Esophagus (tissue), 2 donors: ENCODE data around the gene EFS. TPM values are rescaled to one million over a fixed set of nuclear protein-coding genes. Genes with fewer than 3 reads are reported as not detected.

Source experiments
- H3K27ac ChIP-seq, 2 donors: one replicate each; pipeline ENCODE4 v1.5.1; 2013; ENCODE audit warnings: low read depth in 2 of 2, mild to moderate bottlenecking in 2 of 2, inconsistent platforms in 1 of 2, low read length in 1 of 2, moderate library complexity in 1 of 2
- H3K27me3 ChIP-seq, 2 donors: one replicate each; pipeline ENCODE4 v1.6.1; 2013; ENCODE audit warnings: low read length in 2 of 2, control low read depth in 1 of 2, mild to moderate bottlenecking in 1 of 2; ENCODE audit not compliant: insufficient read depth in 2 of 2, control insufficient read depth in 1 of 2
- H3K36me3 ChIP-seq, 2 donors: one replicate each; pipeline ENCODE4 v1.6.1; 2013; ENCODE audit warnings: low read length in 1 of 2; ENCODE audit not compliant: control insufficient read depth in 2 of 2, insufficient read depth in 2 of 2
- H3K4me1 ChIP-seq, 2 donors: one replicate each; pipeline ENCODE4 v1.6.1; 2013; ENCODE audit warnings: low read length in 1 of 2; ENCODE audit not compliant: control insufficient read depth in 2 of 2, insufficient read depth in 2 of 2
- H3K4me3 ChIP-seq, 2 donors: one replicate each; pipeline ENCODE4 v1.5.1; 2013; ENCODE audit warnings: low read length in 2 of 2, mild to moderate bottlenecking in 2 of 2, low read depth in 1 of 2, moderate library complexity in 1 of 2
- H3K9me3 ChIP-seq, 2 donors: one replicate each; pipeline ENCODE4 v1.6.1; 2013; ENCODE audit warnings: mild to moderate bottlenecking in 2 of 2, low read depth in 1 of 2, low read length in 1 of 2, moderate library complexity in 1 of 2; ENCODE audit not compliant: control insufficient read depth in 2 of 2, insufficient read depth in 1 of 2
- WGBS, 2 donors: extraction: QIAGEN DNeasy Blood & Tissue Kit; methylation state at CpG; one replicate each; pipeline ENCODE4 v1.1.7; 2013; 5-methylcytosine and 5-hydroxymethylcytosine counted together
- polyA plus RNA-seq, 2 donors: library from polyadenylated mRNA; stranded (reverse); fragments of 200-250 nt; gene quantifications; one replicate each; pipeline ENCODE4 v1.2.3, GENCODE V29; 2013
- donor health status: healthy with polysubstance abuse.
- donor health status: Bipolar disorder and iron deficiency.

EFS gene
- polyA plus RNA-seq, 2 donors: 23.1 to 35.9 TPM

GRCh38 chr14:23361320-23361719 lies 3.7 kb downstream of the EFS start:
- Histone ChIP-seq H3K4me1 (peaks cover 5% of the 10 kb centered on the region in 2 donors), H3K36me3 (peaks cover 0 to 26% of the 10 kb centered on the region in 2 donors), H3K27me3 (no peaks in the 10 kb centered on the region), H3K9me3 (no peaks in the 10 kb centered on the region), H3K27ac (no peak overlapping the region), H3K4me3 (no peak overlapping the region)

GRCh38 chr14:23360496-23360895 lies 4.5 kb downstream of the EFS start:
- H3K27ac ChIP-seq: no peak overlapping the region
- no peak overlapping the region for H3K4me3 ChIP-seq
- no peaks in the 10 kb centered on the region for H3K9me3 ChIP-seq
- peaks cover 0 to 26% of the 10 kb centered on the region in 2 donors for H3K36me3 ChIP-seq
- peaks cover 5% of the 10 kb centered on the region in 2 donors for H3K4me1 ChIP-seq
- H3K27me3 ChIP-seq: no peaks in the 10 kb centered on the region
- WGBS, 2 donors: 71 to 76% methylated on average over 11 of the region's 11 CpGs

- WGBS, 2 donors: 85 to 87% methylated on average over 22 of the region's 22 CpGs
- Histone ChIP-seq H3K27me3 (no peaks in the 10 kb centered on the region), H3K36me3 (peaks cover 0 to 26% of the 10 kb centered on the region in 2 donors), H3K27ac (no peak overlapping the region), H3K9me3 (no peaks in the 10 kb centered on the region), H3K4me1 (peaks cover 5% of the 10 kb centered on the region in 2 donors), H3K4me3 (no peak overlapping the region)
Measured at GRCh38 chr14:23359722-23360447, 5.1 kb downstream of the EFS start.

DNA sequence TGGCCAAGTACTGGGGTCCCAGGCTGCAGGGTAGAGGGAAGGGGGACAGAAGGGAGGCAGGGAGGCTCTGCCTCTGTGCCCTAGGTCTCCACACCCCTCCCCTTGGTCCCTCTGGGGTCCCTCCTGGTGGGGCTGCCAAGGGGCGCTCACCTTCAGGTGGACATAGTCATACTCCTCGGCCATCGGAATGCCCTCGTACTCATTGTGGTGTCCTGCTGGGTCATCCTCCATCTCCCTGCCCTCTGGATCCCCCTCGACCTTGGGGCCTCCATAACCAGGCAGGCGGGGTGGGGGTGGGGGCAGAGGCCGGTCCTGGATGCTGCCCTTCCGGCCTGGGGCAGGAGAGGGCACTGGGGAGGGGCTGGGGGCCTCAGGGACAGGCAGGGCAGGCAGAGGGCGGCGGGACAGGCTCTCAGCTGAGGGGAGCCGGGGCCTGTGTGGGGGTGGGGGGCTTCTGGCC lies 5.8 kb downstream of the EFS start:
- Histone ChIP-seq H3K36me3 (peaks cover 0 to 26% of the 10 kb centered on the region in 2 donors), H3K9me3 (no peaks in the 10 kb centered on the region), H3K4me1 (peaks cover 4 to 5% of the 10 kb centered on the region in 2 donors), H3K27ac (no peak overlapping the region), H3K27me3 (no peaks in the 10 kb centered on the region), H3K4me3 (no peak overlapping the region)
- WGBS, 2 donors: 81 to 93% methylated on average over 11 of the region's 11 CpGs

DNA sequence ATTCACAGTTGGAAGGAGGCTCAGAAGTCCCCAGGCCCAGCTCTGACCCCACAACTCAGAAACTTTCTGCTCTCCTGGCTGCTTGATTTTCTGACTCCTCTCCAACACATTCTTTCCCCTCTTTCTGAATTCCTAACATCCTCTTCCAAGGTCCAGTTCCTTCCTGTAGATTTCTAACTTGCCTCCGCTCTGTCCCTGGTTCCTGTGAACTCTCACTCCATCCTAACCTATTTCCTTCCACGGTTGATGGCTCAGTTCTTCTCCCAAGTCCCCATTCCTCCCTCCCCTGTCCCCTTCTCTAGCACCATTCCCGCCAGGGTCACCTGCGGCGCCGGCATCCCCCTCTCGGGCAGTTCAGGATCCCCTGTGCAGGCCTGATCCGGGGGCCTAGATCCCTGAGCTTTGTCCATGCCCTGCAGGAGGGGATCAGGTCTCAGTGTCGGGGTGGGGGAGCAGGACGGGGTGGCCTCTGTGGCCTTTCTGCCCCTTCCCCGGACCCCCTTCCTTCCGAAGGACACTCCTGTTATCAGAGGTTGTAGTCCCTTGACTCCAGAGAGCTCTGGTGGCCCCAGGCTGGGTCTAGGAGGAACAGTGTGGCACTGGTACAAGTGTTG lies 6.3 kb downstream of the EFS start:
- Histone ChIP-seq H3K9me3 (no peaks in the 10 kb centered on the region), H3K36me3 (peaks cover 0 to 26% of the 10 kb centered on the region in 2 donors), H3K27ac (no peak overlapping the region), H3K4me1 (peaks cover 0 to 5% of the 10 kb centered on the region in 2 donors), H3K4me3 (no peak overlapping the region), H3K27me3 (no peaks in the 10 kb centered on the region)
- 87 to 89% methylated on average over 12 of the region's 12 CpGs for WGBS, 2 donors

DNA sequence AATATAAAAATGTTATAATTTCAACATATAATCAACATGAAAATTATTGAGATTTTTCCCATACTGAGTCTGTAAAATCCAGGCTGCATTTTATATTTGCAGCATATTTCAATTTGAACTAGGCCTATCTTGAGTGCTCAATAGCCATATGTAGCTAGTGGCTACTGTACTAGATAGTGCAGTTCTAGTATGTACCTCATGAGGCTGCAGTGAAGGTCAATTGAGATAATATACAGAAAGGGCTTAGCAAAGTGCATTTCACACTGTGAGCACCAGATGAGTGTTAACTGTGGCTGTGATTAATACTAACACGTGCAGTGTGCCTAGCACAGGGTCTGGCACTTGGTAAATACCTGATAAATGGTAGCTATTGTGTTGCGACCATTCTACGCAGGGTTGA lies 6.9 kb downstream of the EFS start:
- Histone ChIP-seq H3K27ac (no peak overlapping the region), H3K4me3 (no peak overlapping the region), H3K27me3 (no peaks in the 10 kb centered on the region), H3K9me3 (no peaks in the 10 kb centered on the region), H3K36me3 (peaks cover 0 to 26% of the 10 kb centered on the region in 2 donors), H3K4me1 (peaks cover 0 to 5% of the 10 kb centered on the region in 2 donors)
- 77 to 81% methylated on average over 3 of the region's 3 CpGs for WGBS, 2 donors

- WGBS, 2 donors: 86 to 87% methylated on average over 8 of the region's 8 CpGs
- Histone ChIP-seq H3K4me1 (peaks cover 3 to 5% of the 10 kb centered on the region in 2 donors), H3K4me3 (no peak overlapping the region), H3K27ac (no peak overlapping the region), H3K9me3 (no peaks in the 10 kb centered on the region), H3K36me3 (peaks cover 0 to 26% of the 10 kb centered on the region in 2 donors), H3K27me3 (no peaks in the 10 kb centered on the region)
Measured at GRCh38 chr14:23357261-23357660, 7.7 kb downstream of the EFS start.

- H3K4me3 ChIP-seq: no peak overlapping the region
- peaks cover 9% of the 10 kb centered on the region in 2 donors for H3K4me1 ChIP-seq
- peaks cover 0 to 26% of the 10 kb centered on the region in 2 donors for H3K36me3 ChIP-seq
- no peaks in the 10 kb centered on the region for H3K27me3 ChIP-seq
- no peaks in the 10 kb centered on the region for H3K9me3 ChIP-seq
- H3K27ac ChIP-seq: no peak overlapping the region
- WGBS, 2 donors: 91 to 92% methylated on average over 4 of the region's 4 CpGs
Measured at GRCh38 chr14:23356662-23357061, 8.3 kb downstream of the EFS start.

DNA sequence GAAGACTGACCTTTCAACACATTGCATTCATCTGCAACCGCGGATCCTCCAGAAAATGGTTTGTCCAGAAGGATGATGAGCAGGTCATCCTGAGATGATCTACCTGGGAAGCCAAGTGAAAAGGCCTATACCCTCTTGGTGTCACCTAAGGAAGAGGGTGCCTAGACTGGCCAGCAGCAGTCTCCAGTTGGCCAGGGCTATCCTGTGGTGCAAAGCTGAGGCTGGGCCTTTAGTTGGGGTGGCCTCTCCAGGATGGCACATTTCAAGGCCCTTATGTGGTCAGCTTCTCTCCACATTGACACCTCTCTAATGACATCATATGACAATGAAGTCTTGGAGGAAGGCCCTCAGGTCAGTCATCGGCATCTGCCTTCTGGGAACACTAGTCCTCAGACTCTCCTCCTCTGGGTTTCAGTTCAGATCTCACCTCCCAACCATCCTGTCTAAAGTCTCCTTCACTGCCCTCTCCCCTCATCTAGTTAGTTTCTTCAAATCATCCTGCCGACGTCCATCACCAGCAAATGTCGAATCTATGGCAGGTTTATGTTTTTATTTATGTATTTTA lies 9.0 kb downstream of the EFS start:
- Histone ChIP-seq H3K36me3 (peaks cover 0 to 26% of the 10 kb centered on the region in 2 donors), H3K4me3 (no peak overlapping the region), H3K4me1 (peaks cover 11 to 12% of the 10 kb centered on the region in 2 donors), H3K27me3 (no peaks in the 10 kb centered on the region), H3K9me3 (no peaks in the 10 kb centered on the region), H3K27ac (no peak overlapping the region)
- WGBS, 2 donors: 83 to 86% methylated on average over 6 of the region's 6 CpGs
